NT2/D1 (cell line): ENCODE measurements around the gene SNTG2.

Experiments used
- SUZ12 ChIP-seq: IDR thresholded peaks from 2 replicates; pipeline ENCODE4 v1.6.1; 2011; ENCODE audit not compliant: insufficient read length, insufficient read depth; ENCODE audit errors: extremely low read depth
- YY1 ChIP-seq: IDR thresholded peaks from 2 replicates; pipeline ENCODE4 v1.6.1; 2011; ENCODE audit not compliant: insufficient read length, insufficient read depth
- ZNF274 ChIP-seq: IDR thresholded peaks from 2 replicates; pipeline ENCODE4 v1.6.1; 2011; ENCODE audit warnings: mild to moderate bottlenecking, low read depth, low read length

GRCh38 chr2:1339388-1340140, 388.9 kb downstream of the SNTG2 start:
- TF ChIP-seq ZNF274 (no peak), YY1 (no peak), SUZ12 (no peak)
